ENCODE measurements around the gene HRH3.

DNA sequence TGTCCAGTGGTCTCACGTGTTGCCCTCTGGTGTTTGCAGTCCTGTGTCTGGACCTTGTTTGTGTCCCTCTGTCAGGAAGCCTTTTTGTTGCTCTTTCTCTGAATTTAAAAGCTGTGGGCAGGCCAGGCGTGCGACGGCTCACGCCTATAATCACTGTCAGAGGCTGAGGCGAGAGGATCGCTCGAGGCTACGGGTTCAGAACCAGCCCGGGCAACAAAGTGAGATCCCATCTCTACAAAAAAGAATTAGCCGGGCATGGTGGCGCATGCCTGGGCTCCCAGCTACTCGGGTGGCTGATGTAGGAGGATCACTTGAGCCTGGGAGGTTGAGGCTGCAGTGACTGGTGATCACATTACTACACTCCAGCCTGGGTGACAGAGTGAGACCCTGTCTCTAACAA, 46.8 kb upstream of the HRH3 start:
- TF ChIP-seq, protein P1, sequence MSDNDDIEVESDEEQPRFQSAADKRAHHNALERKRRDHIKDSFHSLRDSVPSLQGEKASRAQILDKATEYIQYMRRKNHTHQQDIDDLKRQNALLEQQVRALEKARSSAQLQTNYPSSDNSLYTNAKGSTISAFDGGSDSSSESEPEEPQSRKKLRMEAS (IDR thresholded peaks at IDR 0.05): no peak
- no peak for TF ChIP-seq EP300 (IDR thresholded peaks at IDR 0.05; ENCODE audit: borderline replicate concordance)
- TF ChIP-seq, protein P2, sequence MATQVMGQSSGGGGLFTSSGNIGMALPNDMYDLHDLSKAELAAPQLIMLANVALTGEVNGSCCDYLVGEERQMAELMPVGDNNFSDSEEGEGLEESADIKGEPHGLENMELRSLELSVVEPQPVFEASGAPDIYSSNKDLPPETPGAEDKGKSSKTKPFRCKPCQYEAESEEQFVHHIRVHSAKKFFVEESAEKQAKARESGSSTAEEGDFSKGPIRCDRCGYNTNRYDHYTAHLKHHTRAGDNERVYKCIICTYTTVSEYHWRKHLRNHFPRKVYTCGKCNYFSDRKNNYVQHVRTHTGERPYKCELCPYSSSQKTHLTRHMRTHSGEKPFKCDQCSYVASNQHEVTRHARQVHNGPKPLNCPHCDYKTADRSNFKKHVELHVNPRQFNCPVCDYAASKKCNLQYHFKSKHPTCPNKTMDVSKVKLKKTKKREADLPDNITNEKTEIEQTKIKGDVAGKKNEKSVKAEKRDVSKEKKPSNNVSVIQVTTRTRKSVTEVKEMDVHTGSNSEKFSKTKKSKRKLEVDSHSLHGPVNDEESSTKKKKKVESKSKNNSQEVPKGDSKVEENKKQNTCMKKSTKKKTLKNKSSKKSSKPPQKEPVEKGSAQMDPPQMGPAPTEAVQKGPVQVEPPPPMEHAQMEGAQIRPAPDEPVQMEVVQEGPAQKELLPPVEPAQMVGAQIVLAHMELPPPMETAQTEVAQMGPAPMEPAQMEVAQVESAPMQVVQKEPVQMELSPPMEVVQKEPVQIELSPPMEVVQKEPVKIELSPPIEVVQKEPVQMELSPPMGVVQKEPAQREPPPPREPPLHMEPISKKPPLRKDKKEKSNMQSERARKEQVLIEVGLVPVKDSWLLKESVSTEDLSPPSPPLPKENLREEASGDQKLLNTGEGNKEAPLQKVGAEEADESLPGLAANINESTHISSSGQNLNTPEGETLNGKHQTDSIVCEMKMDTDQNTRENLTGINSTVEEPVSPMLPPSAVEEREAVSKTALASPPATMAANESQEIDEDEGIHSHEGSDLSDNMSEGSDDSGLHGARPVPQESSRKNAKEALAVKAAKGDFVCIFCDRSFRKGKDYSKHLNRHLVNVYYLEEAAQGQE (IDR thresholded peaks at IDR 0.05; ENCODE audit: low read depth): no peak
- TF ChIP-seq CEBPB (IDR thresholded peaks at IDR 0.05): no peak
- no peak for TF ChIP-seq TAF1 (IDR thresholded peaks at IDR 0.05; ENCODE audit: low read depth)
- TF ChIP-seq CREB1 (IDR thresholded peaks at IDR 0.05; ENCODE audit: low read depth): no peak
- TF ChIP-seq, protein P3, sequence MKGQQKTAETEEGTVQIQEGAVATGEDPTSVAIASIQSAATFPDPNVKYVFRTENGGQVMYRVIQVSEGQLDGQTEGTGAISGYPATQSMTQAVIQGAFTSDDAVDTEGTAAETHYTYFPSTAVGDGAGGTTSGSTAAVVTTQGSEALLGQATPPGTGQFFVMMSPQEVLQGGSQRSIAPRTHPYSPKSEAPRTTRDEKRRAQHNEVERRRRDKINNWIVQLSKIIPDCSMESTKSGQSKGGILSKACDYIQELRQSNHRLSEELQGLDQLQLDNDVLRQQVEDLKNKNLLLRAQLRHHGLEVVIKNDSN (IDR thresholded peaks at IDR 0.05): no peak
- TF ChIP-seq YY1 (IDR thresholded peaks at IDR 0.05; ENCODE audit: low read depth): no peak
- TF ChIP-seq NFIC (IDR thresholded peaks at IDR 0.05): no peak
- no peak for TF ChIP-seq TEAD4 (IDR thresholded peaks at IDR 0.05)
- no peak for TF ChIP-seq RAD21 (IDR thresholded peaks at IDR 0.05; ENCODE audit: low read depth)
- TF ChIP-seq TCF12 (IDR thresholded peaks at IDR 0.05; ENCODE audit: low read depth): no peak
- TF ChIP-seq FOXM1 (IDR thresholded peaks at IDR 0.05; ENCODE audit: borderline replicate concordance, low read depth): no peak

Measured in Ishikawa (cell line).